CD4-positive, CD25-positive, alpha-beta regulatory T cell (primary cell): ENCODE results near the gene CATSPERB. TPM values are rescaled to one million over a fixed set of nuclear protein-coding genes. Genes with fewer than 3 reads are reported as not detected.
"Not testable (repeated sequence)": the region's sequence is repeated elsewhere in the genome, so short reads cannot be mapped to it uniquely, and the experiment has no call there.

ENCODE experiments used
- ATAC-seq, 2 donors: fragments of 150-1000 bp; cut with Tn5 transposase; one replicate each; pipeline ENCODE4 v1.10.0; 2021; ENCODE audit warnings: low read depth in 2 of 2, moderate number of reproducible peaks in 2 of 2, moderate library complexity in 1 of 2
- DNase-seq, 3 donors: peaks; one replicate each; pipeline versions ENCODE4 v3.0.0 to v3.0.0-alpha.2; 2012 to 2022; ENCODE audit warnings: mixed read lengths in 1 of 3
- H3K27ac ChIP-seq: one replicate; pipeline ENCODE4 v1.7.0; 2013; ENCODE audit warnings: mild to moderate bottlenecking, low read length; ENCODE audit not compliant: insufficient read depth, poor library complexity, severe bottlenecking
- H3K27me3 ChIP-seq: one replicate; pipeline ENCODE4 v1.7.0; 2013; ENCODE audit warnings: low read length; ENCODE audit not compliant: control insufficient read depth, insufficient read depth
- H3K36me3 ChIP-seq: one replicate; pipeline ENCODE4 v1.7.0; 2013; ENCODE audit warnings: mild to moderate bottlenecking, low read length, moderate library complexity; ENCODE audit not compliant: control insufficient read depth, insufficient read depth
- H3K4me1 ChIP-seq: 2 replicates; pipeline ENCODE4 v1.7.0; 2013; ENCODE audit warnings: mild to moderate bottlenecking, low read length; ENCODE audit not compliant: insufficient read depth, control insufficient read depth, poor library complexity, severe bottlenecking
- H3K4me3 ChIP-seq: one replicate; pipeline ENCODE4 v1.7.0; 2013; ENCODE audit warnings: low read depth, mild to moderate bottlenecking, low read length, moderate library complexity
- H3K9me3 ChIP-seq, 2 experiments: 1 replicate in 1 of 2; 2 replicates in 1 of 2; pipeline ENCODE4 v1.7.0; 2013; ENCODE audit warnings: low read length in 2 of 2, mild to moderate bottlenecking in 1 of 2, moderate library complexity in 1 of 2; ENCODE audit not compliant: control insufficient read depth in 2 of 2
- H3K27ac Mint-ChIP-seq, 3 donors: one replicate each; pipeline ENCODE4 v1.8.0; 2020 to 2022; ENCODE audit warnings: mild to moderate bottlenecking in 3 of 3, mixed read lengths in 3 of 3, moderate library complexity in 2 of 3
- H3K27me3 Mint-ChIP-seq: one replicate; pipeline ENCODE4 v1.8.0; 2022; ENCODE audit warnings: mild to moderate bottlenecking, mixed read lengths
- H3K36me3 Mint-ChIP-seq: one replicate; pipeline ENCODE4 v1.8.0; 2020; ENCODE audit warnings: mixed read lengths
- H3K4me1 Mint-ChIP-seq, 4 donors: one replicate each; pipeline ENCODE4 v1.8.0; 2020 to 2022; ENCODE audit warnings: mixed read lengths in 4 of 4, mild to moderate bottlenecking in 1 of 4
- H3K4me3 Mint-ChIP-seq, 4 donors: one replicate each; pipeline ENCODE4 v1.8.0; 2020 to 2022; ENCODE audit warnings: mild to moderate bottlenecking in 4 of 4, mixed read lengths in 4 of 4, moderate library complexity in 3 of 4
- H3K9me3 Mint-ChIP-seq, 7 donors: one replicate each; pipeline ENCODE4 v1.8.0; 2020 to 2022; ENCODE audit warnings: mixed read lengths in 7 of 7, mild to moderate bottlenecking in 3 of 7, moderate library complexity in 2 of 7
- polyA plus RNA-seq, 4 donors: library from polyadenylated mRNA; unstranded; fragments of 300-500 nt; fragmentation: Illumina TruSeq; gene quantifications; one replicate each; pipeline ENCODE4 v1.2.3, GENCODE V29; 2021
- total RNA-seq: library from RNA; stranded (reverse); gene quantifications from one replicate; pipeline ENCODE4 v1.2.3, GENCODE V29; 2022

The CATSPERB gene
- total and polyA plus RNA-seq, 5 donors from 2014 or later, result 0.24 to 2.7 TPM; not detected in 3

DNA sequence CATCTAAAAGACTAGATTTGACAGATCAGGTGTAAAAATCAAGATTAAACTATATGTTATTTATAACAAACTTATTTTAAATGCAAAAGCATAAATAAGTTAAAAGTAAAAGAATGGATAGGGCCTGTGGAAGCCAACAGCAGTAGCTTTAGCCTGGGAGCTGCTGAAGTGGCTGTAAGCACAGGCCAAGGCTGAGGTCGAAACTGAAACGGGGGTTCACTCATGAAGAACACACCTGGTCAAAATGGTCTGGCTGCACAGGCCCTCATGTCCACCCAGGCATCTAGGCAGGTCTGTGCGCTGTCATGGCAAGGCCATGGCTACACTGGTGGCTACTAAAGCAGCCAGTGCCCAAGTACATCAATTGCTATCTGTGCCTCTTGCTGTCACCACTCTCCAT lies 23.1 kb downstream of the CATSPERB start:
- DNase-seq (no peak), ATAC-seq (no peak)
- H3K4me3 Mint-ChIP-seq, result no peak overlapping the region
- H3K4me1 Mint-ChIP-seq, result no peaks in the 10 kb centered on the region
- no peak overlapping the region for H3K4me3 ChIP-seq
- H3K9me3 ChIP-seq, result no peaks in the 10 kb centered on the region
- peaks cover 14% of the 10 kb centered on the region for H3K27me3 Mint-ChIP-seq
- H3K9me3 Mint-ChIP-seq, result peaks cover 0 to 2% (median 0%) of the 10 kb centered on the region in 7 donors
- no peak overlapping the region for H3K27ac ChIP-seq
- no peak overlapping the region for H3K27ac Mint-ChIP-seq
- no peaks in the 10 kb centered on the region for H3K27me3 ChIP-seq
- H3K36me3 Mint-ChIP-seq, result no peaks in the 10 kb centered on the region
- H3K36me3 ChIP-seq, result no peaks in the 10 kb centered on the region
- H3K4me1 ChIP-seq, result no peaks in the 10 kb centered on the region

DNA sequence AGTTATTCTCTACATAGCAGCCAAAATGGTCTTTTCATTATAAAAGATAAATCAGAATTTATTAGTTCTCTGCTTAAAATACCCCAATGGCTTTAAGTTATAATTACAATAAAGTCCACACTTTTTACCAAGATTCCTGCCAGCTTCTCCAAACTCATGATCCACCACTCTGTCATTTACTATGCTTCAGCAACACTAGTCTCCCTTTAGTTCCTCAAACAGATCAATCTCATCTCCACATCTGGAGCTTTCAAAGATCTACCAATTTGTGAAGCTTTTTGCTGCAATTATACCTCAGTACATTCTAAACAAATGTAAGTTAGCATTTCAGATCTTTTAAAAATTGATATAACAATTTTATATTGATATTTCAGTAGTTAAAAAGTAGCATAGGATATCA lies 24.9 kb downstream of the CATSPERB start:
- Histone ChIP-seq H3K27me3 (no peaks in the 10 kb centered on the region), H3K4me3 (no peak overlapping the region), H3K4me1 (no peaks in the 10 kb centered on the region), H3K36me3 (no peaks in the 10 kb centered on the region), H3K27ac (no peak overlapping the region), H3K9me3 (no peaks in the 10 kb centered on the region)
- H3K36me3 Mint-ChIP-seq, result no peaks in the 10 kb centered on the region
- no peak for ATAC-seq
- peaks cover 14% of the 10 kb centered on the region for H3K27me3 Mint-ChIP-seq
- no peaks in the 10 kb centered on the region for H3K4me1 Mint-ChIP-seq
- no peak overlapping the region for H3K27ac Mint-ChIP-seq
- H3K4me3 Mint-ChIP-seq, result no peak overlapping the region
- peaks cover 0 to 2% (median 0%) of the 10 kb centered on the region in 7 donors for H3K9me3 Mint-ChIP-seq
- no peak for DNase-seq

DNA sequence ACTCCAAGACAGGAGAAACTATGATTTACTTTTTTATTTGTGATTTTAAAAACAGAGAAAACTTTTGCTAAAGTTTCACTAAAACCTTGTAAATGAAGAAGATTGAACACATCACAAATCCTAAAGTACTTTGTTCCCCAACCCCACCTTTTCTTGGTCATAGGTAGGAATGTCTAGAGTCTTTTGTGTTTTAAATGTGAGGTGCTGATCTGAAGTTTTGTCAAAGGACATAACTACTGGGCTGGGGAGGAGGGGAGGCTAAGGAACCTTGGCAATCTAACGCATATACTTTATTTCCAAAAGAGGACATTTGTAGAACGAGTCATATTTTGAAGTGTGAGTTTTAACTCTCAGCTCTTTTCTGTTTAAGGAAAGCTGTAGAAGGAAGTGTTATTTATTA lies 37.2 kb downstream of the CATSPERB start:
- Histone ChIP-seq H3K27ac (no peak overlapping the region), H3K4me3 (no peak overlapping the region), H3K36me3 (no peaks in the 10 kb centered on the region), H3K4me1 (no peaks in the 10 kb centered on the region), H3K27me3 (no peaks in the 10 kb centered on the region), H3K9me3 (peaks cover 0 to 5% of the 10 kb centered on the region in 2 experiments)
- H3K27me3 Mint-ChIP-seq, result peaks cover 20% of the 10 kb centered on the region
- ATAC-seq (no peak), DNase-seq (no peak)
- peaks cover 0 to 3% (median 0%) of the 10 kb centered on the region in 4 donors for H3K4me1 Mint-ChIP-seq
- H3K27ac Mint-ChIP-seq, result no peak overlapping the region
- H3K36me3 Mint-ChIP-seq, result peaks cover 7% of the 10 kb centered on the region
- peaks cover 0 to 12% (median 8%) of the 10 kb centered on the region in 7 donors for H3K9me3 Mint-ChIP-seq
- no peak overlapping the region for H3K4me3 Mint-ChIP-seq

DNA sequence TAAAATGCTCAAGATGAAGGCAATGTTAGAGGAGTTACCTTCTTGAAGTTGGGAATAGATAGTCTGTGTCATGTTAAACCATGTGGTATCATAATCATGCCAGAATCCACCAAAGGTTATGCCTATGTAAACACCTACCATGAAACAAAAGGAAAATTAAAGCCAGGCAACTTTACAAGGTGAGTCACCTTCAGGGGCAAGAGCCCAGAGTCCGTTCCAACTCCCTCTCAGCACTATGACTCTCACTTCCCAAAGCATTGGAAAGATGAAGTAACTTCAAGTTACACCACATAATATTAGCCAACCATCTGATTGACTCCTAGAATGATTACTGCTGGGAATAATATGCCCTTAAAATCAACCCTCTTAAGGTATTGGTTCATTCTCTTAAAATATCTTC lies 38.5 kb downstream of the CATSPERB start:
- H3K36me3 Mint-ChIP-seq, result peaks cover 7% of the 10 kb centered on the region
- DNase-seq, result no peak

DNA sequence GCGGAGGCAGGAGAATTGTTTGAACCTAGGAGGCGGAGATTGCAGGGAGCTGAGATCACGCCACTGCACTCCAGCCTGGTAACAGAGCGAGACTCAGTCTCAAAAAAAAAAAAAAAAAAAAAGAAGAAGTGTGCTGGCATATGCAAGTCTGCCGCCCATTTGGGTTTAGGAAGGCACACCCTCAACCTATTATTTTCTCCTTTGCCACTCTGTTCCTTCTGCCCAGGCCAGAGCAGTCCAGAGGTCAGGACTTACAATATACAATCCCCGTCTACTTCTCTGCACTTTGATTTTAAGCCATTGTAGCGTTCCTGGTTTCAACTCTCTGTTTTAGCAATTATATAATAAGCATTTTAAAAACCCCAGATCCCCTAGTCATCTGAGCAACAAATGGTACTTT lies 39.8 kb downstream of the CATSPERB start:
- peaks cover 0 to 3% (median 0%) of the 10 kb centered on the region in 4 donors for H3K4me1 Mint-ChIP-seq
- H3K4me3 ChIP-seq, result no peak overlapping the region
- peaks cover 0 to 6% (median 5%) of the 10 kb centered on the region in 7 donors for H3K9me3 Mint-ChIP-seq
- no peaks in the 10 kb centered on the region for H3K36me3 ChIP-seq
- ATAC-seq (no peak), DNase-seq (no peak)
- peaks cover 2% of the 10 kb centered on the region for H3K27me3 ChIP-seq
- H3K9me3 ChIP-seq, result peaks cover 0 to 5% of the 10 kb centered on the region in 2 experiments
- no peak overlapping the region for H3K4me3 Mint-ChIP-seq
- no peaks in the 10 kb centered on the region for H3K4me1 ChIP-seq
- H3K36me3 Mint-ChIP-seq, result peaks cover 7% of the 10 kb centered on the region
- peaks cover 19% of the 10 kb centered on the region for H3K27me3 Mint-ChIP-seq
- no peak overlapping the region for H3K27ac ChIP-seq
- no peak overlapping the region for H3K27ac Mint-ChIP-seq

More for the DNA sequence above, 38.5 kb downstream of the CATSPERB start:
- H3K27ac Mint-ChIP-seq, result no peak overlapping the region
- H3K4me3 Mint-ChIP-seq, result no peak overlapping the region
- no peak overlapping the region for H3K27ac ChIP-seq
- H3K9me3 ChIP-seq, result peaks cover 0 to 5% of the 10 kb centered on the region in 2 experiments
- peaks cover 0 to 12% (median 7%) of the 10 kb centered on the region in 7 donors for H3K9me3 Mint-ChIP-seq
- ATAC-seq, result no peak
- peaks cover 26% of the 10 kb centered on the region for H3K27me3 Mint-ChIP-seq
- H3K36me3 ChIP-seq, result no peaks in the 10 kb centered on the region
- no peaks in the 10 kb centered on the region for H3K4me1 ChIP-seq
- no peak overlapping the region for H3K4me3 ChIP-seq
- no peaks in the 10 kb centered on the region for H3K27me3 ChIP-seq
- H3K4me1 Mint-ChIP-seq, result peaks cover 0 to 3% (median 0%) of the 10 kb centered on the region in 4 donors

DNA sequence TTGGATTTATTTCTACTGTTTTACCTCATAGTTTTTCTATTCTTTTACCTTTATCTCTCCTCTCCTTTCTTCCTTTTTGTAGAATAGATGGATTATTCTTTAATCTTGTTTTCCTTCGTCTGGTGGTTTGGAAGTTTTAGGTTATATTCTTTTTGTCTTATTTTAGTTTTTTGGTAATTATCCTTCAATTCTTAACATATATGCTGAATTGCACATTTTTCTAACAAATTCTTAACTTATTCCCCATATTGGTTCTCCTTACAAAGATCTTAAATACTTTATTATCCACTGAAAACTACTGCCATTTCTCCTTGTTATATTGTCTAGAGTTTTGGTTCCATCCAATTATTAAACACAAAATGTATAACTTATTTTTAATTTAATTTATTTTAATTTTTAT lies 42.3 kb downstream of the CATSPERB start:
- ATAC-seq (no peak), DNase-seq (no peak)
- peaks cover 2% of the 10 kb centered on the region for H3K27me3 ChIP-seq
- H3K27me3 Mint-ChIP-seq, result peaks cover 13% of the 10 kb centered on the region
- no peaks in the 10 kb centered on the region for H3K36me3 ChIP-seq
- H3K36me3 Mint-ChIP-seq, result peaks cover 7% of the 10 kb centered on the region
- peaks cover 0 to 7% (median 4%) of the 10 kb centered on the region in 7 donors for H3K9me3 Mint-ChIP-seq
- peaks cover 0 to 5% of the 10 kb centered on the region in 2 experiments for H3K9me3 ChIP-seq
- H3K27ac ChIP-seq, result no peak overlapping the region
- no peak overlapping the region for H3K27ac Mint-ChIP-seq
- H3K4me3 ChIP-seq, result no peak overlapping the region
- H3K4me1 Mint-ChIP-seq, result peaks cover 0 to under 1% (median 0%) of the 10 kb centered on the region in 4 donors
- no peak overlapping the region for H3K4me3 Mint-ChIP-seq
- no peaks in the 10 kb centered on the region for H3K4me1 ChIP-seq

DNA sequence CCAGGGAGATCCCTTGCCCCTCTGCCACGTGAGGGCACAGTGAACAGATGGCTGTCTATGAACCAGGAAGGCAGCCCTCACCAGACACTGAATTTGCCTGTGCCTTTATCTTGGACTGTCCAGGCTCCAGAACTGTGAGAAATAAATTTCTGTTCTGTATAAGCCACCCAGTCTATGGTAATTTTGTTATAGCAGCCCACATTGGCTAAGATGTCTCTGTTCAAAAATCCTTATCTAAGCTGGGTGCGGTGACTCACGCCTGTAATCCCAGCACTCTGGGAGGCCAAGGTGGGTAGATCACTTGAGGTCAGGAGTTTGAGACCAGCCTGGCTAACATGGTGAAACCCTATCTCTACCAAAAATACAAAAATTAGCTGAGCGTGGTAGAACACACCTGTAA lies 44.5 kb downstream of the CATSPERB start:
- not testable (repeated sequence) for H3K4me3 Mint-ChIP-seq, H3K4me1 Mint-ChIP-seq, H3K4me1 ChIP-seq, H3K27me3 Mint-ChIP-seq, H3K36me3 ChIP-seq, H3K4me3 ChIP-seq, ATAC-seq, H3K9me3 Mint-ChIP-seq, H3K36me3 Mint-ChIP-seq, H3K9me3 ChIP-seq, H3K27me3 ChIP-seq, H3K27ac ChIP-seq, H3K27ac Mint-ChIP-seq, DNase-seq

DNA sequence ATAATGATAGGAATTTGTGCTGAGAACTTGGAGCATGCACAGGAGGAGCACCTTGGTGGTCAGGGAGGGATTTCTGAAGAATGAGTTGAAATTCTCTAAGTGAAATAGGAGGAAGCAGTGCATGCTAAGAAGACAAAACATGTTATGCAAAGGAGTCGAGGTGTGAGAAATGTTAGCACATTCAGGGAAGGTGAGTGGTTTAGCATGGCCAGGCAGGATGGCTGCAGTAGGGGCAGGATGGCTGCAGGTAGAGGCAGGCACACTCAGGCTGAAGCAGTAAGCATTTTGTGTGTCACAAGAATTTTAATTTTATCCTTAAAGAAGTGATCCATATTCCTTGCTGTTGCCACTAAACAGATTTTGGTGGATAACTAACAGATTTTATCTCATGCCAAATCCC lies 46.3 kb downstream of the CATSPERB start:
- Mint-ChIP-seq H3K4me1 (peaks cover 0 to 4% (median 0%) of the 10 kb centered on the region in 4 donors), H3K9me3 (peaks cover 0 to 9% (median 3%) of the 10 kb centered on the region in 7 donors), H3K27me3 (peaks cover 7% of the 10 kb centered on the region), H3K4me3 (no peak overlapping the region), H3K36me3 (peaks cover 1% of the 10 kb centered on the region), H3K27ac (no peak overlapping the region)
- Histone ChIP-seq H3K4me3 (no peak overlapping the region), H3K27ac (no peak overlapping the region), H3K27me3 (peaks cover 2% of the 10 kb centered on the region), H3K9me3 (peaks cover 0 to 5% of the 10 kb centered on the region in 2 experiments), H3K4me1 (no peaks in the 10 kb centered on the region), H3K36me3 (no peaks in the 10 kb centered on the region)
- DNase-seq (no peak), ATAC-seq (no peak)
